ENCODE measurements around the gene JAZF1. TPM values are rescaled to one million over a fixed set of nuclear protein-coding genes. Genes with fewer than 3 reads are reported as not detected.

Gene JAZF1
- total RNA-seq, 1 donor from 2014 or later: 6.4 TPM

- Mint-ChIP-seq H3K9me3 (ENCODE audit: low read depth) (no peaks in the 10 kb centered on the region), H3K36me3 (ENCODE audit: insufficient read depth) (no peaks in the 10 kb centered on the region), H3K27ac (no peak overlapping the region), H3K4me1 (ENCODE audit: low read depth) (no peaks in the 10 kb centered on the region), H3K27me3 (no peaks in the 10 kb centered on the region), H3K4me3 (ENCODE audit: low read depth) (no peak overlapping the region)
- TF ChIP-seq CTCF (IDR thresholded peaks at IDR 0.05; ENCODE audit: unreplicated experiment): no peak
- DNase-seq (ENCODE audit: low spot score, unreplicated experiment): no peak
Observed at GRCh38 chr7:27997188-27997707, 183.3 kb downstream of the JAZF1 start.

- no peaks in the 10 kb centered on the region for H3K36me3 Mint-ChIP-seq (ENCODE audit: insufficient read depth)
- no peaks in the 10 kb centered on the region for H3K9me3 Mint-ChIP-seq (ENCODE audit: low read depth)
- H3K4me3 Mint-ChIP-seq (ENCODE audit: low read depth): no peak overlapping the region
- H3K4me1 Mint-ChIP-seq (ENCODE audit: low read depth): no peaks in the 10 kb centered on the region
- H3K27me3 Mint-ChIP-seq: no peaks in the 10 kb centered on the region
- TF ChIP-seq CTCF (IDR thresholded peaks at IDR 0.05; ENCODE audit: unreplicated experiment): no peak
- no peak for DNase-seq (ENCODE audit: low spot score, unreplicated experiment)
- H3K27ac Mint-ChIP-seq: no peak overlapping the region
Observed at GRCh38 chr7:27996141-27996540, 184.5 kb downstream of the JAZF1 start.

- Mint-ChIP-seq H3K27me3 (no peaks in the 10 kb centered on the region), H3K36me3 (ENCODE audit: insufficient read depth) (no peaks in the 10 kb centered on the region), H3K4me3 (ENCODE audit: low read depth) (no peak overlapping the region), H3K27ac (no peak overlapping the region), H3K9me3 (ENCODE audit: low read depth) (no peaks in the 10 kb centered on the region), H3K4me1 (ENCODE audit: low read depth) (no peaks in the 10 kb centered on the region)
- no peak for DNase-seq (ENCODE audit: low spot score, unreplicated experiment)
- TF ChIP-seq CTCF (IDR thresholded peaks at IDR 0.05; ENCODE audit: unreplicated experiment): no peak
Observed at GRCh38 chr7:27995228-27995627, 185.4 kb downstream of the JAZF1 start.

- Mint-ChIP-seq H3K36me3 (ENCODE audit: insufficient read depth) (no peaks in the 10 kb centered on the region), H3K27ac (no peak overlapping the region), H3K27me3 (no peaks in the 10 kb centered on the region), H3K4me1 (ENCODE audit: low read depth) (no peaks in the 10 kb centered on the region), H3K9me3 (ENCODE audit: low read depth) (no peaks in the 10 kb centered on the region), H3K4me3 (ENCODE audit: low read depth) (no peak overlapping the region)
- DNase-seq (ENCODE audit: low spot score, unreplicated experiment): no peak
- no peak for TF ChIP-seq CTCF (IDR thresholded peaks at IDR 0.05; ENCODE audit: unreplicated experiment)
Observed at GRCh38 chr7:27994639-27995038, 186.0 kb downstream of the JAZF1 start.

DNA sequence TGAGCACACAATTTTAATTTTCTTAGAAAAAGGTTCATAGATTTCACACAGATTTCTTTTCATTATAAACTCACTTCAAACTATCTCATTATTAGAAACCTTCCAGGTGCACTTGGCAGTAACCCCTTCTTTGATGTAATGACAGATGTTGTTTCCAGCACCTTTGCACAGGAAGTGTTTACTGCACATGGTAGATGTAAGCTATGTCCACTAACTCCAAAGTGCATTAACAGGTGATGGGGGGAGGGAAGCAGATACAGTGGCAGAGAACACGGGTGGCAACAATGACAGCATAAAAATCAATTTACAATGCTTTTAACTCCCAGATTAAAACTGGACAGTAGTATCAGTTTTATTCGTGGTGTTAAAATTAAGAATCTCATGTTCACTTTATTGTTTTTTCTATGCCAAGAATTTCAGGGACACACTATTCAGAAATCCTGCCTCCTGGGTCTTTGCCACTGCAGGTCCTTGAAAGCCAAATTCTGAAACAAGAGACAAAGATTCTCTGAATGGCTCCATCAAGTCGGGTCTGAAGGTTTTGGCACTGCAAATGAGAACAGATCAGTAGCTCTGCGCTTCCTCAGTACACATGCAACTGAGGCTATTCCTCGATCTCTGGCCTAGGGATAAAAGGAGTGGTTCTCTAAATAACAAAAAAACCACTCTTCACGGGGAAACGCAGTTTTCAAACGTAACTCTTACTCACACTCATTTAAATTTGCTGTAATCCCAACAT lies 187.7 kb downstream of the JAZF1 start:
- TF ChIP-seq CTCF (IDR thresholded peaks at IDR 0.05; ENCODE audit: unreplicated experiment): no peak
- no peak overlapping the region for H3K27ac Mint-ChIP-seq
- DNase-seq (ENCODE audit: low spot score, unreplicated experiment): no peak
- H3K4me3 Mint-ChIP-seq (ENCODE audit: low read depth): no peak overlapping the region
- H3K36me3 Mint-ChIP-seq (ENCODE audit: insufficient read depth): peaks cover 5% of the 10 kb centered on the region
- H3K4me1 Mint-ChIP-seq (ENCODE audit: low read depth): no peaks in the 10 kb centered on the region
- peaks cover 7% of the 10 kb centered on the region for H3K9me3 Mint-ChIP-seq (ENCODE audit: low read depth)
- no peaks in the 10 kb centered on the region for H3K27me3 Mint-ChIP-seq

Measured in progenitor cell of endocrine pancreas (in vitro differentiated cells).